ENCODE data around the gene SPRR3. TPM values are rescaled to one million over a fixed set of nuclear protein-coding genes. Genes with fewer than 3 reads are reported as not detected.

The SPRR3 gene
- polyA plus RNA-seq, 3 donors = not detected

- H3K4me1 Mint-ChIP-seq = no peaks in the 10 kb centered on the region
- no peak overlapping the region for H3K4me3 Mint-ChIP-seq
- intact Hi-C loops (cut with micrococcal nuclease) = no loop called here
- Histone ChIP-seq H3K79me2 (ENCODE audit: insufficient read depth, low read length) (no peaks in the 10 kb centered on the region), H3K4me3 (replicated peaks in 1 of 3; ENCODE audit: low read depth in 2 of 3, low read length in 3 of 3) (no peak overlapping the region), H3K4me1 (ENCODE audit: control insufficient read depth in 1 of 2, insufficient read depth in 2 of 2, low read length in 2 of 2) (no peaks in the 10 kb centered on the region), H4K20me1 (ENCODE audit: insufficient read depth, low read length) (no peaks in the 10 kb centered on the region), H3K36me3 (replicated peaks in 1 of 2; ENCODE audit: control insufficient read depth in 1 of 2, insufficient read depth in 2 of 2, low read length in 2 of 2) (no peaks in the 10 kb centered on the region), H3K9me3 (replicated peaks in 1 of 2; ENCODE audit: control insufficient read depth in 1 of 2, insufficient read depth in 1 of 2, low read length in 2 of 2) (no peaks in the 10 kb centered on the region), H3K27ac (ENCODE audit: low read depth in 1 of 2, low read length in 2 of 2) (no peak overlapping the region), H3K4me2 (replicated peaks; ENCODE audit: extremely low read depth, low read length, poor library complexity, severe bottlenecking) (no peak overlapping the region), H2AFZ (ENCODE audit: insufficient read depth, low read depth, low read length, poor library complexity, severe bottlenecking) (no peak overlapping the region), H3K27me3 (ENCODE audit: control insufficient read depth in 2 of 2, insufficient read depth in 2 of 2, low read length in 2 of 2) (peaks cover 2% of the 10 kb centered on the region in 2 donors), H3K9ac (ENCODE audit: insufficient read depth, low read length, poor library complexity, severe bottlenecking) (no peak overlapping the region)
- 28% methylated on average over 3 of the region's 5 CpGs for WGBS (ENCODE audit: insufficient coverage)
- peaks cover 0 to 7% (median 4%) of the 10 kb centered on the region in 7 donors for H3K9me3 Mint-ChIP-seq
- TF ChIP-seq CTCF (IDR thresholded peaks at IDR 0.05) = no peak
- H3K27ac Mint-ChIP-seq = no peak overlapping the region
- no peak for DNase-seq
- no peaks in the 10 kb centered on the region for H3K36me3 Mint-ChIP-seq
- H3K27me3 Mint-ChIP-seq (ENCODE audit: low read depth in 3 of 3) = peaks cover 5 to 10% (median 7%) of the 10 kb centered on the region in 3 donors
Measured at GRCh38 chr1:152996633-152997400, 4.7 kb upstream of the SPRR3 start.

- no peak overlapping the region for H3K27ac ChIP-seq (ENCODE audit: low read depth in 1 of 2, low read length in 2 of 2)
- no peaks in the 10 kb centered on the region for H3K4me1 ChIP-seq (ENCODE audit: control insufficient read depth in 1 of 2, insufficient read depth in 2 of 2, low read length in 2 of 2)
- H3K27ac Mint-ChIP-seq = no peak overlapping the region
- no peaks in the 10 kb centered on the region for H3K79me2 ChIP-seq (ENCODE audit: insufficient read depth, low read length)
- no peaks in the 10 kb centered on the region for H4K20me1 ChIP-seq (ENCODE audit: insufficient read depth, low read length)
- no peaks in the 10 kb centered on the region for H3K36me3 ChIP-seq (replicated peaks in 1 of 2; ENCODE audit: control insufficient read depth in 1 of 2, insufficient read depth in 2 of 2, low read length in 2 of 2)
- no peak for TF ChIP-seq CTCF (IDR thresholded peaks at IDR 0.05)
- H3K4me1 Mint-ChIP-seq = no peaks in the 10 kb centered on the region
- H3K27me3 Mint-ChIP-seq (ENCODE audit: low read depth in 3 of 3) = peaks cover 5 to 10% (median 7%) of the 10 kb centered on the region in 3 donors
- no peak overlapping the region for H2AFZ ChIP-seq (ENCODE audit: insufficient read depth, low read depth, low read length, poor library complexity, severe bottlenecking)
- H3K9me3 Mint-ChIP-seq = peaks cover 0 to 7% (median 5%) of the 10 kb centered on the region in 7 donors
- no peak overlapping the region for H3K4me2 ChIP-seq (replicated peaks; ENCODE audit: extremely low read depth, low read length, poor library complexity, severe bottlenecking)
- H3K9me3 ChIP-seq (replicated peaks in 1 of 2; ENCODE audit: control insufficient read depth in 1 of 2, insufficient read depth in 1 of 2, low read length in 2 of 2) = no peaks in the 10 kb centered on the region
- no peak overlapping the region for H3K9ac ChIP-seq (ENCODE audit: insufficient read depth, low read length, poor library complexity, severe bottlenecking)
- H3K4me3 ChIP-seq (replicated peaks in 1 of 3; ENCODE audit: low read depth in 2 of 3, low read length in 3 of 3) = no peak overlapping the region
- DNase-seq = no peak
- WGBS (ENCODE audit: insufficient coverage) = 62% methylated on average over 3 of the region's 7 CpGs
- no peaks in the 10 kb centered on the region for H3K36me3 Mint-ChIP-seq
- intact Hi-C loops (cut with micrococcal nuclease) = no loop called here
- no peak overlapping the region for H3K4me3 Mint-ChIP-seq
- peaks cover under 1 to 2% of the 10 kb centered on the region in 2 donors for H3K27me3 ChIP-seq (ENCODE audit: control insufficient read depth in 2 of 2, insufficient read depth in 2 of 2, low read length in 2 of 2)
Measured at GRCh38 chr1:152997901-152998300, 3.6 kb upstream of the SPRR3 start.

Data from CD14-positive monocyte (primary cell).